Keratinocyte (primary cell): Measurements from ENCODE around the gene DTNB.

ENCODE experiments used
- EZH2 ChIP-seq: IDR thresholded peaks from one replicate; pipeline ENCODE4 v1.6.1; 2012; ENCODE audit warnings: inconsistent platforms, mild to moderate bottlenecking, low read length, moderate library complexity
- TF ChIP-seq, protein P1 (sequence below), 3 experiments: IDR thresholded peaks in 1 of 3; conservative IDR thresholded peaks in 1 of 3; optimal IDR thresholded peaks in 1 of 3; 2 replicates in 2 of 3; 3 replicates in 1 of 3; pipeline versions ENCODE3 to v1.5.1; 2011; ENCODE audit warnings: low read length in 3 of 3, mild to moderate bottlenecking in 3 of 3, moderate library complexity in 2 of 3, control low read depth in 1 of 3, inconsistent platforms in 1 of 3; ENCODE audit not compliant: insufficient read depth in 2 of 3; ENCODE audit errors: extremely low read depth in 1 of 3

DNA sequence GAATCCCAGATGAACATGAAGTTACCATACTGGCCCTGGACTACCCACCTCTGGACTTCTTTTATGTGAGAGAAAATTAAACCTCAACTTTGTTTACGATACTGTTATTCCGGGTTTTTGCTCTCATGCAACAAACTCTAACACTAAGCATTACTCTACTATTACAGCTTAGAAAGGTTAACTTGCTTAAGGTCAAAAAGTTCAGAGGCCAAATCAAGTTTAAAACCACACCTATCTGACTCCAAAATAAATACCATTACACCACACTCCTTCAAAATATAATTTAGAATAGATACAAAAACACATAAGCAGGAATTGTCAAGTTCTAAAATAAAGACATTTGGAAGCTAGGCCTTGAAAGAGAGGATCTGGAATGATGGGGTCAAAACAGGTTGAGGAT lies 75.0 kb downstream of the DTNB start:
- TF ChIP-seq, protein P1, sequence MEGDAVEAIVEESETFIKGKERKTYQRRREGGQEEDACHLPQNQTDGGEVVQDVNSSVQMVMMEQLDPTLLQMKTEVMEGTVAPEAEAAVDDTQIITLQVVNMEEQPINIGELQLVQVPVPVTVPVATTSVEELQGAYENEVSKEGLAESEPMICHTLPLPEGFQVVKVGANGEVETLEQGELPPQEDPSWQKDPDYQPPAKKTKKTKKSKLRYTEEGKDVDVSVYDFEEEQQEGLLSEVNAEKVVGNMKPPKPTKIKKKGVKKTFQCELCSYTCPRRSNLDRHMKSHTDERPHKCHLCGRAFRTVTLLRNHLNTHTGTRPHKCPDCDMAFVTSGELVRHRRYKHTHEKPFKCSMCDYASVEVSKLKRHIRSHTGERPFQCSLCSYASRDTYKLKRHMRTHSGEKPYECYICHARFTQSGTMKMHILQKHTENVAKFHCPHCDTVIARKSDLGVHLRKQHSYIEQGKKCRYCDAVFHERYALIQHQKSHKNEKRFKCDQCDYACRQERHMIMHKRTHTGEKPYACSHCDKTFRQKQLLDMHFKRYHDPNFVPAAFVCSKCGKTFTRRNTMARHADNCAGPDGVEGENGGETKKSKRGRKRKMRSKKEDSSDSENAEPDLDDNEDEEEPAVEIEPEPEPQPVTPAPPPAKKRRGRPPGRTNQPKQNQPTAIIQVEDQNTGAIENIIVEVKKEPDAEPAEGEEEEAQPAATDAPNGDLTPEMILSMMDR (optimal IDR thresholded peaks at IDR 0.05 in 1 of 3, IDR thresholded peaks at IDR 0.05 in 1 of 3, conservative IDR thresholded peaks at IDR 0.05 in 1 of 3; ENCODE audit: extremely low read depth in 1 of 3, insufficient read depth in 2 of 3, low read length in 3 of 3), result no peak
- TF ChIP-seq EZH2, result no peak
